ENCODE measurements around the gene GPR137B.

GRCh38 chr1:236168716-236169429 lies 26.5 kb downstream of the GPR137B start:
- no peak for TF ChIP-seq POLR2A (IDR thresholded peaks at IDR 0.05)
- TF ChIP-seq, protein P1, sequence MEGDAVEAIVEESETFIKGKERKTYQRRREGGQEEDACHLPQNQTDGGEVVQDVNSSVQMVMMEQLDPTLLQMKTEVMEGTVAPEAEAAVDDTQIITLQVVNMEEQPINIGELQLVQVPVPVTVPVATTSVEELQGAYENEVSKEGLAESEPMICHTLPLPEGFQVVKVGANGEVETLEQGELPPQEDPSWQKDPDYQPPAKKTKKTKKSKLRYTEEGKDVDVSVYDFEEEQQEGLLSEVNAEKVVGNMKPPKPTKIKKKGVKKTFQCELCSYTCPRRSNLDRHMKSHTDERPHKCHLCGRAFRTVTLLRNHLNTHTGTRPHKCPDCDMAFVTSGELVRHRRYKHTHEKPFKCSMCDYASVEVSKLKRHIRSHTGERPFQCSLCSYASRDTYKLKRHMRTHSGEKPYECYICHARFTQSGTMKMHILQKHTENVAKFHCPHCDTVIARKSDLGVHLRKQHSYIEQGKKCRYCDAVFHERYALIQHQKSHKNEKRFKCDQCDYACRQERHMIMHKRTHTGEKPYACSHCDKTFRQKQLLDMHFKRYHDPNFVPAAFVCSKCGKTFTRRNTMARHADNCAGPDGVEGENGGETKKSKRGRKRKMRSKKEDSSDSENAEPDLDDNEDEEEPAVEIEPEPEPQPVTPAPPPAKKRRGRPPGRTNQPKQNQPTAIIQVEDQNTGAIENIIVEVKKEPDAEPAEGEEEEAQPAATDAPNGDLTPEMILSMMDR (IDR thresholded peaks at IDR 0.05) = peak in 1 of 7 experiments; percentile 21
